Prostate gland (tissue), 2 donors: Measurements from ENCODE around the gene PAPPA. TPM values are rescaled to one million over a fixed set of nuclear protein-coding genes. Genes with fewer than 3 reads are reported as not detected.

ENCODE experiments used
- DNase-seq: peaks from one replicate; pipeline ENCODE4 v3.0.0-alpha.2; 2019; ENCODE audit warnings: low spot score
- H3K27ac ChIP-seq, 2 donors: fragments of 200-600 bp; sonication (generic); 2 replicates each; pipeline ENCODE4 v1.5.1; 2017 to 2019
- H3K27me3 ChIP-seq: fragments of 200-600 bp; sonication (generic); replicated peaks from 2 replicates; pipeline ENCODE4 v1.5.1; 2019; ENCODE audit not compliant: insufficient read depth
- H3K36me3 ChIP-seq, 2 donors: fragments of 200-600 bp; sonication (generic); 1 replicate in 1 of 2; 2 replicates in 1 of 2; pipeline versions ENCODE4 v1.5.1 to v1.8.1; 2017 to 2019
- H3K4me1 ChIP-seq: fragments of 200-600 bp; sonication (generic); replicated peaks from 2 replicates; pipeline ENCODE4 v1.5.1; 2019
- H3K4me3 ChIP-seq, 2 donors: fragments of 200-600 bp; sonication (generic); 2 replicates each; pipeline ENCODE4 v1.5.1; 2017 to 2019
- H3K9me3 ChIP-seq: fragments of 200-600 bp; sonication (generic); 2 replicates; pipeline ENCODE4 v1.5.1; 2017
- POLR2A ChIP-seq: fragments of 450-650 bp; IDR thresholded peaks from one replicate; pipeline ENCODE4 v1.6.1; 2016; ENCODE audit warnings: antibody characterized with exemption, mild to moderate bottlenecking
- POLR2AphosphoS5 ChIP-seq: sonication (generic); formaldehyde crosslinking; IDR thresholded peaks from one replicate; pipeline ENCODE4 v1.6.1; 2017; ENCODE audit warnings: antibody characterized with exemption
- WGBS: methylation state at CpG from one replicate; pipeline ENCODE4 v1.1.5; 2018; 5-methylcytosine and 5-hydroxymethylcytosine counted together
- intact Hi-C: fragments of 100-400 bp; cut with DNase I; formaldehyde crosslinking; loops from one replicate; pipeline ENCODE4 v1.14.2; 2022
- total RNA-seq, 2 donors: library from RNA; depleted of rRNA; stranded (reverse); fragments of >200 nt; gene quantifications; one replicate each; pipeline ENCODE4 v1.1.0, GENCODE V29; 2016
- TF ChIP-seq, protein P1 (sequence below), 4 experiments: fragments of 200-600 bp in 2 of 4; fragments of 450-650 bp in 2 of 4; sonication (generic) in 2 of 4; IDR thresholded peaks; 1 replicate in 3 of 4; 2 replicates in 1 of 4; pipeline ENCODE4 v1.5.1; 2016 to 2019; ENCODE audit warnings: antibody characterized with exemption in 4 of 4, mild to moderate bottlenecking in 2 of 4, moderate library complexity in 2 of 4

Gene PAPPA
- total RNA-seq, 2 donors from 2014 or later = 0.27 to 1.8 TPM

DNA sequence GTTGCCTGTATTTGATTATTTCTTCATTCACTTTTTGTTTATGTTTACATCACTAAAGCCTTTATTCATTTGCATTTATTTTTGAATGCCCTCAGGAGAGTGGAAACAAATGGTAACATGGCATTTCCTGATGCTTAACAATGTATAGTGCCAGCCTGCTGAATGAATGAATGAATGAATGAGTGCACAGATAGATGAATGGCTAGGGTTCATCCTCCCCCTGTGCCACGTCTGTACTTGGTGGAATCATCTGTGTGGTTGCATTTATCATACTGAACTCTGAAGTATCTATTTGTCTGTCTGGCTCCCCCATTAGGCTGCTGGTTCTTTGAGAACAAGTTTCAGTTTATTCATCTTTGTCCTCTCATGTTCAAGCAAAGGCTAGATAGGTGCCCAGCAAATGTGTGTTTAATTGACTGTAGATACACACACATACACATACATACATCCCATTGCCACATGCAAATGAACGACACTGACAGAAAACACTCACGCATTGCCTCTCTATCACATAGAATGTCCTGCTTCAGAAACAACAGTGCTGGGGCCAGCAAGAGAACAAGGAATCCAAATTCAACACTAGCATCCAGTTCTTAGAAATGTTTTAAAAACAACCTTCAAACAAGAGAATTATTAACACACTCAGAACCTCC, 150.4 kb downstream of the PAPPA start:
- Histone ChIP-seq H3K36me3 (no peaks in the 10 kb centered on the region), H3K27me3 (no peaks in the 10 kb centered on the region), H3K4me3 (no peak overlapping the region), H3K9me3 (no peaks in the 10 kb centered on the region), H3K27ac (no peak overlapping the region), H3K4me1 (no peaks in the 10 kb centered on the region)
- TF ChIP-seq POLR2A (no peak), POLR2AphosphoS5 (no peak)
- TF ChIP-seq, protein P1, sequence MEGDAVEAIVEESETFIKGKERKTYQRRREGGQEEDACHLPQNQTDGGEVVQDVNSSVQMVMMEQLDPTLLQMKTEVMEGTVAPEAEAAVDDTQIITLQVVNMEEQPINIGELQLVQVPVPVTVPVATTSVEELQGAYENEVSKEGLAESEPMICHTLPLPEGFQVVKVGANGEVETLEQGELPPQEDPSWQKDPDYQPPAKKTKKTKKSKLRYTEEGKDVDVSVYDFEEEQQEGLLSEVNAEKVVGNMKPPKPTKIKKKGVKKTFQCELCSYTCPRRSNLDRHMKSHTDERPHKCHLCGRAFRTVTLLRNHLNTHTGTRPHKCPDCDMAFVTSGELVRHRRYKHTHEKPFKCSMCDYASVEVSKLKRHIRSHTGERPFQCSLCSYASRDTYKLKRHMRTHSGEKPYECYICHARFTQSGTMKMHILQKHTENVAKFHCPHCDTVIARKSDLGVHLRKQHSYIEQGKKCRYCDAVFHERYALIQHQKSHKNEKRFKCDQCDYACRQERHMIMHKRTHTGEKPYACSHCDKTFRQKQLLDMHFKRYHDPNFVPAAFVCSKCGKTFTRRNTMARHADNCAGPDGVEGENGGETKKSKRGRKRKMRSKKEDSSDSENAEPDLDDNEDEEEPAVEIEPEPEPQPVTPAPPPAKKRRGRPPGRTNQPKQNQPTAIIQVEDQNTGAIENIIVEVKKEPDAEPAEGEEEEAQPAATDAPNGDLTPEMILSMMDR (IDR thresholded peaks at IDR 0.05) = no peak
- DNase-seq = no peak
- intact Hi-C loops = no loop called here
- WGBS = 85% methylated on average over 3 of the region's 3 CpGs

GRCh38 chr9:116304761-116305160, 151.2 kb downstream of the PAPPA start:
- H3K9me3 ChIP-seq = no peaks in the 10 kb centered on the region
- H3K27ac ChIP-seq = no peak overlapping the region
- intact Hi-C loops = no loop called here
- H3K36me3 ChIP-seq = no peaks in the 10 kb centered on the region
- H3K27me3 ChIP-seq = no peaks in the 10 kb centered on the region
- TF ChIP-seq, protein P1 (IDR thresholded peaks at IDR 0.05) = no peak
- no peak for TF ChIP-seq POLR2A
- no peak overlapping the region for H3K4me3 ChIP-seq
- no peaks in the 10 kb centered on the region for H3K4me1 ChIP-seq
- DNase-seq = no peak
- 77% methylated on average over 5 of the region's 5 CpGs for WGBS

DNA sequence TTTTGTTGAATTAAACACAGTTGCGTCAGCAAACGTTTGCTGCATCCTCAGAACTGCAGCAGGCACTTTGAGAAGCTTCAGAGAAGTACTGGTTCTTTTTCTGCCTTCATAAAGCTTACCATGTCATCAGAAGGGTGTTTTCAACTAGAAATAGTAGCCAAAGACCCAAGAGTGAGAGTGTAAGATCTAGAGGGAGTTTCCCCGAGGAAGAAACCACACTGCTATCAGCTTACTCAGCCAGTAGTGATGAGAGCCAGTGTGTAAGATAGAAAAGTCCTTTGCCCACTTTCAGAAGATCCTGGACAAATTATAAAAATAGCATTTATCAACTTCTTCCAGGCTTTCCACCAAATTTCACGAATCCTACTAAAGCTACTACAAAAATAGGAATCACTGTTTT, 154.5 kb downstream of the PAPPA start:
- DNase-seq = no peak
- Histone ChIP-seq H3K4me3 (no peak overlapping the region), H3K4me1 (no peaks in the 10 kb centered on the region), H3K27ac (no peak overlapping the region), H3K36me3 (no peaks in the 10 kb centered on the region), H3K27me3 (no peaks in the 10 kb centered on the region), H3K9me3 (no peaks in the 10 kb centered on the region)
- TF ChIP-seq POLR2AphosphoS5 (no peak), POLR2A (no peak)
- TF ChIP-seq, protein P1 (IDR thresholded peaks at IDR 0.05) = no peak
- intact Hi-C loops = no loop called here
- 72% methylated on average over 4 of the region's 4 CpGs for WGBS

GRCh38 chr9:116309900-116310611, 156.5 kb downstream of the PAPPA start:
- DNase-seq = no peak
- Histone ChIP-seq H3K27ac (no peak overlapping the region), H3K4me1 (no peaks in the 10 kb centered on the region), H3K4me3 (no peak overlapping the region), H3K36me3 (no peaks in the 10 kb centered on the region), H3K27me3 (no peaks in the 10 kb centered on the region), H3K9me3 (no peaks in the 10 kb centered on the region)
- 79% methylated on average over 3 of the region's 3 CpGs for WGBS
- TF ChIP-seq POLR2AphosphoS5 = no peak
- TF ChIP-seq POLR2A = no peak
- TF ChIP-seq, protein P1 (IDR thresholded peaks at IDR 0.05) = no peak
- intact Hi-C loops = no loop called here

DNA sequence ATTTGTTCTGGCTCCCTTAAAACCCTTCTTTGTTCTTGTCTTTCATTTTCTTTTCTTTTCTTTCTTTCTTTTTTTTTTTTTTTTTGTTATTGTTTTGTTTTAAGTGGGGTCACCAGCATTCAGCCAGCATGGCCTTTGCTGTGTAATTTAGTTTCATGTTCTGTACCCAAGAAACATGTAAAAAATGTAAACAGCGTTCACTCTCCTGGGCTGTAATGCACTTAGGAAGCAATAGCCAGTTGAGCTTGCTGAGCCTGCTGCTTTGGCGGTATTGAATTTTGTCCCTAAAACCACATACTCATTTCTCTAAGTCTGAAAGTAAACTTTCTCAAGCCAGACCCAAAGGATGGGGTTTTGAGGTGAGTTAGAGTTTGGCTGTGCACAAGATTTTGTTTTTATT, 158.6 kb downstream of the PAPPA start:
- no peaks in the 10 kb centered on the region for H3K9me3 ChIP-seq
- 46% methylated on average over 2 of the region's 2 CpGs for WGBS
- H3K4me1 ChIP-seq = no peaks in the 10 kb centered on the region
- intact Hi-C loops = no loop called here
- no peak for TF ChIP-seq POLR2AphosphoS5
- TF ChIP-seq, protein P1 (IDR thresholded peaks at IDR 0.05) = no peak
- no peak for TF ChIP-seq POLR2A
- no peak overlapping the region for H3K27ac ChIP-seq
- no peak for DNase-seq
- H3K4me3 ChIP-seq = no peak overlapping the region
- H3K36me3 ChIP-seq = no peaks in the 10 kb centered on the region
- no peaks in the 10 kb centered on the region for H3K27me3 ChIP-seq
